Upper lobe of left lung (tissue), 4 donors: ENCODE results near the gene USP6NL.

ENCODE experiments used
- CTCF ChIP-seq, 6 experiments: fragments of 450-650 bp in 4 of 6; fragments of 200-600 bp in 2 of 6; sonication (generic) in 2 of 6; IDR thresholded peaks; one replicate each; pipeline ENCODE4 v1.5.1; 2016 to 2019; ENCODE audit warnings: antibody characterized with exemption in 6 of 6
- EP300 ChIP-seq, 4 donors: sonication (generic); formaldehyde crosslinking; IDR thresholded peaks; one replicate each; pipeline ENCODE4 v1.5.1; 2017; ENCODE audit warnings: antibody characterized with exemption in 4 of 4, control low read depth in 2 of 4

DNA sequence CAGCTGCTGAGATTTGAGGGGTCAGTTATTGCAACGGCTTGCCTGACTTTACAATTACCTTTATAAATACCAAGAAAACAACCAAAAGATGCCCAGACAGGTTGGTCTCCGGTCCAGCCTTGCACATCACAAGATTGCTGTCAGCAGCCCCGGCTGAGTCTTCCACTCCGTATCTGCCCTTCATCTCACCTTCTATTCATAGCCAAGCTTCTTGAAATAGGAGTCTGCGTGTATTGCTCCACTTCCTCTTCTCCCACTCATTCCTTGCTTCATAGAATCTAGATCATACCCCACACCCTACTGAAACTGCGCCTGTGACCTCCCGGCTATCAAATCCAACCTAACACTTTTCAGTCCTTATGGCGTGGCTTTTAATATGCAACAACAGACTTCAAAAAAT lies 31.1 kb upstream of the USP6NL start:
- TF ChIP-seq EP300 (IDR thresholded peaks at IDR 0.05) (no peak), CTCF (IDR thresholded peaks at IDR 0.05) (no peak)
